T-cell (primary cell): ENCODE data around the gene MFN2. TPM values are rescaled to one million over a fixed set of nuclear protein-coding genes. Genes with fewer than 3 reads are reported as not detected.

ENCODE experiments used
- ATAC-seq, 4 experiments: fragments of 200-7000 bp in 3 of 4; fragments of 150-1000 bp in 1 of 4; cut with Tn5 transposase; replicated peaks in 1 of 4; 1 replicate in 3 of 4; 2 replicates in 1 of 4; pipeline ENCODE4 v1.10.0; 2021; ENCODE audit warnings: moderate library complexity in 3 of 4, mild to moderate bottlenecking in 2 of 4, moderate number of reproducible peaks in 1 of 4
- CTCF ChIA-PET, 2 donors: fragments of 300-600 bp; sonication (Branson Sonifier 250); formaldehyde crosslinking; loops; one replicate each; lab custom pipeline; 2022; ENCODE audit warnings: antibody characterized with exemption in 2 of 2; lab: Charles Lee
- POLR2A ChIA-PET, 2 donors: fragments of 300-600 bp; sonication (Branson Sonifier 250); formaldehyde crosslinking; loops; one replicate each; lab custom pipeline; 2022; ENCODE audit warnings: antibody characterized with exemption in 2 of 2; lab: Charles Lee
- DNase-seq, 35 experiments: peaks; one replicate each; pipeline versions ENCODE4 v3.0.0 to v3.0.0-alpha.2; 2013 to 2023
- H3K27ac ChIP-seq: one replicate; pipeline ENCODE4 v1.5.1; 2013; ENCODE audit warnings: low read length
- H3K27me3 ChIP-seq, 2 experiments: replicated peaks in 1 of 2; 1 replicate in 1 of 2; 2 replicates in 1 of 2; pipeline versions ENCODE4 v1.6.1 to v1.7.0; 2013; ENCODE audit warnings: low read length in 1 of 2, mixed read lengths in 1 of 2; ENCODE audit not compliant: control insufficient read depth in 2 of 2, insufficient read depth in 2 of 2; ENCODE audit errors: extremely low read depth in 1 of 2
- H3K36me3 ChIP-seq, 2 donors: 1 replicate in 1 of 2; 2 replicates in 1 of 2; pipeline versions ENCODE4 v1.6.1 to v1.7.0; 2013; ENCODE audit warnings: low read length in 1 of 2; ENCODE audit not compliant: control insufficient read depth in 2 of 2, insufficient read depth in 1 of 2; ENCODE audit errors: extremely low read depth in 1 of 2
- H3K4me1 ChIP-seq, 2 experiments: 1 replicate in 1 of 2; 2 replicates in 1 of 2; pipeline versions ENCODE4 v1.6.1 to v1.7.0; 2013; ENCODE audit warnings: low read length in 2 of 2, mixed read lengths in 1 of 2; ENCODE audit not compliant: insufficient read depth in 2 of 2, control insufficient read depth in 1 of 2; ENCODE audit errors: extremely low read depth in 1 of 2
- H3K4me3 ChIP-seq, 2 donors: 1 replicate in 1 of 2; 2 replicates in 1 of 2; pipeline versions ENCODE4 v1.5.1 to v1.7.0; 2013; ENCODE audit warnings: mild to moderate bottlenecking in 2 of 2, low read length in 1 of 2, moderate library complexity in 1 of 2; ENCODE audit not compliant: control insufficient read depth in 1 of 2; ENCODE audit errors: extremely low read depth in 1 of 2
- H3K9me3 ChIP-seq: 2 replicates; pipeline ENCODE4 v1.7.0; 2013
- H3K27ac Mint-ChIP-seq, 2 donors: one replicate each; pipeline ENCODE4 v1.8.0; 2020 to 2021; ENCODE audit warnings: mild to moderate bottlenecking in 2 of 2, mixed read lengths in 2 of 2
- H3K27me3 Mint-ChIP-seq, 2 donors: one replicate each; pipeline ENCODE4 v1.8.0; 2021 to 2022; ENCODE audit warnings: mixed read lengths in 2 of 2
- H3K36me3 Mint-ChIP-seq: one replicate; pipeline ENCODE4 v1.8.0; 2021; ENCODE audit warnings: mixed read lengths
- H3K4me1 Mint-ChIP-seq, 3 donors: one replicate each; pipeline ENCODE4 v1.8.0; 2020 to 2022; ENCODE audit warnings: mixed read lengths in 3 of 3, mild to moderate bottlenecking in 1 of 3
- H3K4me3 Mint-ChIP-seq, 3 donors: one replicate each; pipeline ENCODE4 v1.8.0; 2020 to 2022; ENCODE audit warnings: mild to moderate bottlenecking in 3 of 3, mixed read lengths in 3 of 3, moderate library complexity in 3 of 3
- H3K9me3 Mint-ChIP-seq, 3 donors: one replicate each; pipeline ENCODE4 v1.8.0; 2020 to 2022; ENCODE audit warnings: mixed read lengths in 3 of 3
- WGBS: methylation state at CpG from one replicate; pipeline ENCODE4 v1.1.5; 2013; ENCODE audit warnings: missing lambda C conversion rate; ENCODE audit not compliant: insufficient coverage; 5-methylcytosine and 5-hydroxymethylcytosine counted together
- total RNA-seq, 35 experiments: library from RNA in 6 of 35; stranded (reverse) in 6 of 35; fragments of 120-200 nt in 1 of 35; gene quantifications; one replicate each; pipeline versions ENCODE4 v1.2.1 to v1.2.4 and lab custom pipeline; 2013 to 2026

The MFN2 gene
- total RNA-seq, 5 donors from 2014 or later (not counting 1 experiment from before 2014, with no cell fraction given), result 38.0 to 47.0 (median 40.7) TPM

DNA sequence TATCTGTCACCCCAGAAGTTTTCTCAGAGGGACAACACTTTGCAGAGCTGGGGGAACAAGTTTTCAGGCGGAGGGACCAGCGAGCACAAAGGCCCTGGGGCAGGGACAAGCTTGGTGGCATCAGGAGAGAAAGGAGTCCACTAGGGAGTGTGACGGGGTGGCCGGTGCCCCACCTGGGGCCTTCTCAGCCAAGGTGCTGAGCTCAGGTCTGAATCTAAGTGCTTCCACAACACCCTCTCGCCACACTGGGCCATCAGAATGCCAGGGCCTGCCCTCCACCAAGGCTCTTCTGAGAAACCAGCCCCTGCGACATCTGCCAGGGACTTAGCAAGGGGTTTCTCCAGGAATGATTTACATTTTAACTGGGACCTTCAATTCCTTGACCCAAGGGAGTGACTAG is 75.0 kb downstream of the MFN2 start:
- ChIA-PET CTCF (interaction anchor here in 1 of 2 donors (0.6 kb wide), 1 partner anchor 277 kb away, joined by 3 read pairs; no protein-coding TSS in a partner anchor), POLR2A (no interaction called here)
- Histone ChIP-seq H3K4me3 (no peak overlapping the region), H3K36me3 (no peaks in the 10 kb centered on the region), H3K4me1 (peaks cover 0 to 10% of the 10 kb centered on the region in 2 experiments), H3K9me3 (no peaks in the 10 kb centered on the region), H3K27ac (no peak overlapping the region), H3K27me3 (peaks cover 0 to 20% of the 10 kb centered on the region in 2 experiments)
- Mint-ChIP-seq H3K4me3 (no peak overlapping the region), H3K27me3 (peaks cover 0 to 5% of the 10 kb centered on the region in 2 donors), H3K4me1 (peaks cover 8 to 16% (median 14%) of the 10 kb centered on the region in 3 donors), H3K9me3 (no peaks in the 10 kb centered on the region), H3K36me3 (no peaks in the 10 kb centered on the region), H3K27ac (no peak overlapping the region)
- no peak for ATAC-seq
- no peak for DNase-seq
- 98% methylated on average over 4 of the region's 6 CpGs for WGBS

DNA sequence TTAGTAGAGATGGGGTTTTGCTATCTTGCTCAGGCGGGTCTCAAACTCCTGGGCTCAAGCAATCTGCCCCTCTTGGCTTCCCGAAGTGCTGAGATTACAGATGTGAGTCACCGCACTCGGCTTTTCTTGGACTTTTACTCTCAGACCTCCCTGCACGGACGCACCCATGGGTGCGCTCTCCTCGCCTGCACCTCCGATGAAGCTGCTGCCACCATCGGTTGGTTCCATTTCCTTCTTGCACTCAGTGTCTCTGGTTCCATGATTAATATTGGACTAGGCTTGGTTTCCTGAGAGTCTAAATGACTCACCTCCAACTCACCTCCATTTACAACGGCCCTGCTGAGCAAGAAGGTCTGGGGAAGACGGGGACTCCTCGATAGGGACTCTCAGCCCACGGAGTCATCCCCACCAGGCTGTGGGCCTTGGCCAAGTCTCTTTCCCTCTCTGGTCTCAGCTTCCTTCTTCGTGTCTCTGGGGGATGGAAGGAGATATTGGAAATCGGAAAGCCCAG is 76.1 kb downstream of the MFN2 start:
- H3K36me3 Mint-ChIP-seq, result no peaks in the 10 kb centered on the region
- POLR2A ChIA-PET, result no interaction called here
- CTCF ChIA-PET, result no interaction called here
- H3K9me3 ChIP-seq, result no peaks in the 10 kb centered on the region
- H3K4me1 ChIP-seq, result peaks cover 0 to 10% of the 10 kb centered on the region in 2 experiments
- no peak for DNase-seq
- no peak overlapping the region for H3K4me3 ChIP-seq
- H3K27me3 ChIP-seq, result peaks cover 0 to 22% of the 10 kb centered on the region in 2 experiments
- ATAC-seq, result no peak
- no peak overlapping the region for H3K27ac Mint-ChIP-seq
- H3K36me3 ChIP-seq, result no peaks in the 10 kb centered on the region
- no peaks in the 10 kb centered on the region for H3K9me3 Mint-ChIP-seq
- WGBS, result 69% methylated on average over 6 of the region's 16 CpGs
- peaks cover 0 to 8% of the 10 kb centered on the region in 2 donors for H3K27me3 Mint-ChIP-seq
- no peak overlapping the region for H3K27ac ChIP-seq
- H3K4me3 Mint-ChIP-seq, result no peak overlapping the region
- peaks cover 8 to 16% (median 14%) of the 10 kb centered on the region in 3 donors for H3K4me1 Mint-ChIP-seq

DNA sequence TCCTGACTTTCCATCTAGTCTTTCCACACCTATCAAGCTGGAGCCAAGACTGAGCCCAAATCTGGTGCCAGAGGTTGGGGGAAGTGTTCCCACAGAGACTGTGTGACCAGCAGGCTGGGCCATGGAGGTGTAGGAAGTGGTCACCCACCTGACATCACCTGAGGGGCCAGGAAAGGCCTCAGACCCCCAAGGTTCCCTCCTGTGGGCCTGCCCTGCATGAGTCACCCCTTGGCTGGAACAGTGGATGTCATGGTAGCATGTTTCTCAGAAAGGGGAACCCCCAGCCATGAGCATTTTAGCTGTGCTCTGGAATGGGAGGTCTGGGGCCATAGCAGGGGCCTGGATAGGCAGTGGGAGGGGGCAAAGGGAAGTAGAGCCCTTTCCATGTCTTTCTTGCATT is 77.1 kb downstream of the MFN2 start:
- Mint-ChIP-seq H3K9me3 (no peaks in the 10 kb centered on the region), H3K27ac (no peak overlapping the region), H3K36me3 (no peaks in the 10 kb centered on the region), H3K27me3 (peaks cover 0 to 15% of the 10 kb centered on the region in 2 donors), H3K4me1 (peaks cover 3 to 8% (median 7%) of the 10 kb centered on the region in 3 donors), H3K4me3 (no peak overlapping the region)
- no peak for DNase-seq
- Histone ChIP-seq H3K36me3 (no peaks in the 10 kb centered on the region), H3K27me3 (peaks cover 0 to 23% of the 10 kb centered on the region in 2 experiments), H3K27ac (no peak overlapping the region), H3K4me1 (peaks cover 0 to 1% of the 10 kb centered on the region in 2 experiments), H3K4me3 (no peak overlapping the region), H3K9me3 (no peaks in the 10 kb centered on the region)
- CTCF ChIA-PET, result no interaction called here
- ATAC-seq, result no peak
- POLR2A ChIA-PET, result no interaction called here

DNA sequence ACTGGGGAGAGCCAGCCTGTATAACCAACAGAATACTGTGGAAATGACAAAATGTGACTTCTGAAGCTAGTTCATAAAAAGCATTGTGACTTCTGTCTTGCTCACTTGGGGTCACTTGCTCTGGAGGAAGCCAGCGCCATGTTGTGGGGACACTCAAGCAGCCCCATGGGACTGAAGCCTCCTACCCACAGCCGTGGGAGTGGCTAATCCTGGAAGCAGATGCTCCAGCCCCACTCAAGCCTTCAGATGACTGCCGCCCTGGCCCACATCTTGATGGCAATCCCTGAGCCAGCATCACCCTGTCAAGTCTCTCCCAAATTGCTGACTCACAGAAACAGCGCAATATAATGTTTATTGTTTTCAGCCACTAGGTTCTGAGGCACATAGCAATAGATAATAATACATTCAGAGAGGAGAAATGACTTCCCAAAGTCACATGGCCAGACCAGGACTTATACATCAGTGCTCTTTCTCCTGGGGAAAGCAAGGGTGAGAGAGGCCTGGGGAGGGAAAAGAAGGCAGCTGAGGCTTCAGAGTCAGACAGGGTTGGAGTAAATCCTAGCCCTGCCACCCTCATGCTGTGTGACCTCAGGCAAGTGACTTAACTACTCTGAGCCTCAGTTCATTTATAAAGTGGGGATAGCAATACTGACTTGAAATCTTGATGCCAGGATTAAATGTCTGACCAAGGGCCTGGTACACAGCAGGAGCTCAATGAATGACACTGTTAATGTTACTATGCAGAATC is 77.9 kb downstream of the MFN2 start:
- peaks cover 4 to 7% (median 7%) of the 10 kb centered on the region in 3 donors for H3K4me1 Mint-ChIP-seq
- H3K27me3 Mint-ChIP-seq, result peaks cover 4 to 20% of the 10 kb centered on the region in 2 donors
- DNase-seq (no peak), ATAC-seq (no peak)
- 87% methylated on average over 2 of the region's 4 CpGs for WGBS
- no peak overlapping the region for H3K4me3 Mint-ChIP-seq
- Histone ChIP-seq H3K4me1 (peaks cover 0 to 4% of the 10 kb centered on the region in 2 experiments), H3K27me3 (peaks cover 2 to 28% of the 10 kb centered on the region in 2 experiments), H3K36me3 (no peaks in the 10 kb centered on the region), H3K27ac (no peak overlapping the region), H3K4me3 (no peak overlapping the region), H3K9me3 (no peaks in the 10 kb centered on the region)
- CTCF ChIA-PET, result no interaction called here
- POLR2A ChIA-PET, result no interaction called here
- H3K9me3 Mint-ChIP-seq, result no peaks in the 10 kb centered on the region
- H3K36me3 Mint-ChIP-seq, result no peaks in the 10 kb centered on the region
- H3K27ac Mint-ChIP-seq, result no peak overlapping the region

DNA sequence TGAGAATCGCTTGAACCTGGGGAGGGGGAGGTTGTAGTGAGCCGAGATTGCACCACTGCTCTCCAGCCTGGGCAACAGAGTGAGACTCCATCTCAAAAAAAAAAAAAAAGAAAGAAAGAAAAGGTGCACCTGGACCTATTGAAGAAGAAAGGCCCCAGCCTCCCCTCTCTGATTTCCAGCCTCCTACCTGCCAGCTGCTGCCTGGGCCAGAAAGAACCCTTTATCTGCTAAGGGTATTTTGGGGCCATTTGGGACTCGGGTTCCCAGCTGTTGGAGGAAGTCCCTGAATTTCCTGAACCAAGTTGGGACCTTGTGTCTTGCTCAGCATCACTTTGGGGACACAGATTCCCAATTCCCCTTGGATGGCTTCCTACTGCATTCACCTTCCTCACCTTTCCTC is 79.0 kb downstream of the MFN2 start:
- ChIA-PET POLR2A (no interaction called here), CTCF (no interaction called here)
- 43% methylated on average over 1 of the region's 3 CpGs for WGBS
- peaks cover 12 to 28% of the 10 kb centered on the region in 2 donors for H3K27me3 Mint-ChIP-seq
- H3K9me3 Mint-ChIP-seq, result no peaks in the 10 kb centered on the region
- H3K4me1 ChIP-seq, result peaks cover 2 to 15% of the 10 kb centered on the region in 2 experiments
- no peak overlapping the region for H3K27ac Mint-ChIP-seq
- no peak overlapping the region for H3K4me3 ChIP-seq
- no peaks in the 10 kb centered on the region for H3K9me3 ChIP-seq
- no peaks in the 10 kb centered on the region for H3K36me3 ChIP-seq
- DNase-seq (no peak), ATAC-seq (no peak)
- H3K4me1 Mint-ChIP-seq, result peaks cover 12 to 15% (median 15%) of the 10 kb centered on the region in 3 donors
- no peaks in the 10 kb centered on the region for H3K36me3 Mint-ChIP-seq
- H3K4me3 Mint-ChIP-seq, result no peak overlapping the region
- peaks cover 5 to 39% of the 10 kb centered on the region in 2 experiments for H3K27me3 ChIP-seq
- H3K27ac ChIP-seq, result no peak overlapping the region

DNA sequence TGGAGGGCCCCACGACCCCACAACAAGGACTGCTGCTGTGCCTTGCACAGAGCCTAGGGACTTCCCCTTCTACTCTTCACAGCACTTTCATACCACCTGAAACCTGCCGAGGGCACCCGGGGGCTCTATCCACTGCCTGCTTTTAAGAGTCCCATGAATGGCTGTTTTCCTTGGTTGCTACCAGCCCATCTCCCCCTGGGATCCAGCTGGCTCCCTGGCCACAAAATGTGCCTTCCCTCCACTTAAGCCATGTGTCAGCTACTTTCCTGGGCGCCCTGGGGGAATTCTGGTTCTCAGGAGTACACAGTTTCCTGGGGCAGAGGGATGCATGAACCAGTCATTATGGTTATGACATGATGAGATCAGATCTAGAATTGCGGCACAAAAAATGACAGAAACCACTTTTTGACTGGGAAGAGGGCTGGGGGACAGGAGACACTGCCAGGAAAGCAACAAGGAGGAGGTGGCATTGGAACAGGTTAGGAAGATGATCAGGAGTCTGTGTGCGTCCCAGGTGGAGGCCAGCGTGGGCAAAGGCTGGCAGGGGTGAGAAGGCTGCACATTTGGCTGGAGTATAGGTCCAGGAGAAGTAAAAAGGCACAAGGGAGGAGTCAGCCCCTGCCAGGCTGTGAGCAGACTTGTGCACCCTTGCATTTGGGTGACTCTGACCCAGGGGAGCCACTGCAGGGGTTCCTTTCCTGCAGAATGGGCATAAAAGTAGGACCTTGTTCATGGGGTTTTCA is 79.6 kb downstream of the MFN2 start:
- DNase-seq, result no peak

More for the DNA sequence above, 79.6 kb downstream of the MFN2 start:
- Mint-ChIP-seq H3K27ac (no peak overlapping the region), H3K27me3 (peaks cover 16 to 34% of the 10 kb centered on the region in 2 donors), H3K9me3 (no peaks in the 10 kb centered on the region), H3K4me3 (no peak overlapping the region), H3K36me3 (no peaks in the 10 kb centered on the region), H3K4me1 (peaks cover 16 to 21% (median 20%) of the 10 kb centered on the region in 3 donors)
- no peaks in the 10 kb centered on the region for H3K9me3 ChIP-seq
- H3K36me3 ChIP-seq, result no peaks in the 10 kb centered on the region
- POLR2A ChIA-PET, result interaction anchor here in 1 of 2 donors (0.6 kb wide), 1 partner anchor 9 kb away, joined by 7 read pairs; no protein-coding TSS in a partner anchor
- no peak overlapping the region for H3K27ac ChIP-seq
- no peak for ATAC-seq
- CTCF ChIA-PET, result no interaction called here
- 21% methylated on average over 7 of the region's 7 CpGs for WGBS
- peaks cover 8 to 41% of the 10 kb centered on the region in 2 experiments for H3K27me3 ChIP-seq
- no peak overlapping the region for H3K4me3 ChIP-seq
- H3K4me1 ChIP-seq, result peaks cover 2 to 22% of the 10 kb centered on the region in 2 experiments
